Parathyroid adenoma (tissue), 2 donors: ENCODE data around the gene FDX1.

Experiments
- H2AFZ ChIP-seq: fragments of 300-600 bp; sonication (generic); one replicate; pipeline ENCODE4 v1.7.0; 2017; ENCODE audit warnings: antibody characterized with exemption, mild to moderate bottlenecking
- H3K27ac ChIP-seq: fragments of 300-600 bp; sonication (generic); one replicate; pipeline ENCODE4 v1.7.0; 2017
- H3K27me3 ChIP-seq: fragments of 300-600 bp; sonication (generic); one replicate; pipeline ENCODE4 v1.7.0; 2017; ENCODE audit warnings: low read length; ENCODE audit not compliant: control insufficient read depth, insufficient read depth
- H3K36me3 ChIP-seq: fragments of 300-600 bp; sonication (generic); one replicate; pipeline ENCODE4 v1.7.0; 2017; ENCODE audit warnings: low read length; ENCODE audit not compliant: control insufficient read depth, insufficient read depth
- H3K4me1 ChIP-seq: fragments of 300-600 bp; sonication (generic); one replicate; pipeline ENCODE4 v1.7.0; 2017; ENCODE audit warnings: control low read depth
- H3K4me2 ChIP-seq: fragments of 300-600 bp; sonication (generic); one replicate; pipeline ENCODE4 v1.7.0; 2017; ENCODE audit warnings: low read length
- H3K4me3 ChIP-seq: fragments of 300-600 bp; sonication (generic); one replicate; pipeline ENCODE4 v1.7.0; 2017; ENCODE audit warnings: low read depth, low read length
- H3K79me2 ChIP-seq: fragments of 300-600 bp; sonication (generic); one replicate; pipeline ENCODE4 v1.7.0; 2017; ENCODE audit warnings: control low read depth
- H3K9ac ChIP-seq: fragments of 300-600 bp; sonication (generic); one replicate; pipeline ENCODE4 v1.7.0; 2017; ENCODE audit warnings: mild to moderate bottlenecking
- H3K9me3 ChIP-seq: fragments of 300-600 bp; sonication (generic); one replicate; pipeline ENCODE4 v1.7.0; 2017; ENCODE audit warnings: low read length; ENCODE audit not compliant: control insufficient read depth
- CTCF ChIP-seq: fragments of 300-600 bp; sonication (generic); IDR thresholded peaks from one replicate; pipeline ENCODE4 v1.7.0; 2017; ENCODE audit warnings: antibody characterized with exemption, mild to moderate bottlenecking
- donor health status: primary hyperparathyroidism.

FDX1 gene

GRCh38 chr11:110468121-110468520 lies 38.4 kb downstream of the FDX1 start:
- no peak for TF ChIP-seq CTCF
- H3K4me2 ChIP-seq: no peak overlapping the region
- no peak overlapping the region for H2AFZ ChIP-seq

GRCh38 chr11:110469127-110469526 lies 39.4 kb downstream of the FDX1 start:
- Histone ChIP-seq H3K4me2 (no peak overlapping the region), H3K79me2 (no peaks in the 10 kb centered on the region), H3K4me1 (no peaks in the 10 kb centered on the region), H2AFZ (no peak overlapping the region), H3K4me3 (no peak overlapping the region), H3K27me3 (no peaks in the 10 kb centered on the region), H3K27ac (no peak overlapping the region), H3K9me3 (no peaks in the 10 kb centered on the region), H3K9ac (no peak overlapping the region), H3K36me3 (no peaks in the 10 kb centered on the region)
- TF ChIP-seq CTCF: no peak

More at GRCh38 chr11:110468121-110468520, 38.4 kb downstream of the FDX1 start:
- no peaks in the 10 kb centered on the region for H3K4me1 ChIP-seq
- no peak overlapping the region for H3K4me3 ChIP-seq
- no peaks in the 10 kb centered on the region for H3K79me2 ChIP-seq
- H3K36me3 ChIP-seq: no peaks in the 10 kb centered on the region
- no peaks in the 10 kb centered on the region for H3K27me3 ChIP-seq
- no peak overlapping the region for H3K9ac ChIP-seq
- H3K27ac ChIP-seq: no peak overlapping the region
- no peaks in the 10 kb centered on the region for H3K9me3 ChIP-seq

GRCh38 chr11:110470716-110471115 lies 41.0 kb downstream of the FDX1 start:
- Histone ChIP-seq H3K9ac (no peak overlapping the region), H3K9me3 (no peaks in the 10 kb centered on the region), H3K4me3 (no peak overlapping the region), H3K4me1 (no peaks in the 10 kb centered on the region), H3K27me3 (no peaks in the 10 kb centered on the region), H3K36me3 (no peaks in the 10 kb centered on the region), H3K27ac (no peak overlapping the region), H3K79me2 (no peaks in the 10 kb centered on the region), H2AFZ (no peak overlapping the region), H3K4me2 (no peak overlapping the region)
- TF ChIP-seq CTCF: no peak

- Histone ChIP-seq H3K4me3 (no peak overlapping the region), H2AFZ (no peak overlapping the region), H3K9me3 (no peaks in the 10 kb centered on the region), H3K27me3 (no peaks in the 10 kb centered on the region), H3K4me2 (no peak overlapping the region), H3K4me1 (no peaks in the 10 kb centered on the region), H3K9ac (no peak overlapping the region), H3K36me3 (no peaks in the 10 kb centered on the region), H3K79me2 (no peaks in the 10 kb centered on the region), H3K27ac (no peak overlapping the region)
- TF ChIP-seq CTCF: no peak
Measured at GRCh38 chr11:110471371-110471770, 41.6 kb downstream of the FDX1 start.

- TF ChIP-seq CTCF: no peak
- Histone ChIP-seq H3K36me3 (no peaks in the 10 kb centered on the region), H3K27ac (no peak overlapping the region), H3K4me2 (no peak overlapping the region), H3K79me2 (no peaks in the 10 kb centered on the region), H3K9ac (no peak overlapping the region), H3K4me3 (no peak overlapping the region), H3K9me3 (no peaks in the 10 kb centered on the region), H2AFZ (no peak overlapping the region), H3K27me3 (no peaks in the 10 kb centered on the region), H3K4me1 (no peaks in the 10 kb centered on the region)
Measured at GRCh38 chr11:110472858-110473257, 43.1 kb downstream of the FDX1 start.
